ENCODE results near the gene CLCA4. TPM values are rescaled to one million over a fixed set of nuclear protein-coding genes. Genes with fewer than 3 reads are reported as not detected.

CLCA4 gene
- total RNA-seq, result not detected in 2 replicates

- peak; percentile 10 for DNase-seq
Observed at GRCh38 chr1:86546787-86547221, at the start of gene CLCA4. CLCA4 (plus strand) TSS chr1:86547078; CDS start chr1:86547120, 42 bp downstream.

- no peak for DNase-seq
Observed at GRCh38 chr1:86498281-86498680, 48.6 kb upstream of the CLCA4 start.

- DNase-seq, result peak; percentile 41
Observed at GRCh38 chr1:86499987-86500593, 46.8 kb upstream of the CLCA4 start.

GRCh38 chr1:86500714-86501113, 46.2 kb upstream of the CLCA4 start:
- no peak for DNase-seq

- peak; percentile 55 for DNase-seq
Observed at GRCh38 chr1:86502125-86502646, 44.7 kb upstream of the CLCA4 start.

GRCh38 chr1:86502721-86503405, 44.0 kb upstream of the CLCA4 start:
- peak; percentile 28 for DNase-seq

GRCh38 chr1:86503406-86504136, 43.3 kb upstream of the CLCA4 start:
- DNase-seq, result no peak

- DNase-seq, result no peak
Observed at GRCh38 chr1:86504137-86504479, 42.8 kb upstream of the CLCA4 start.

- DNase-seq, result no peak
Observed at GRCh38 chr1:86504895-86505563, 41.8 kb upstream of the CLCA4 start.

- DNase-seq, result no peak
Observed at GRCh38 chr1:86505564-86505902, 41.3 kb upstream of the CLCA4 start.

GRCh38 chr1:86507935-86508582, 38.8 kb upstream of the CLCA4 start:
- DNase-seq, result peak; percentile 51

GRCh38 chr1:86508583-86508969, 38.3 kb upstream of the CLCA4 start:
- DNase-seq, result no peak

GRCh38 chr1:86515597-86515996, 31.3 kb upstream of the CLCA4 start:
- peak; percentile 62 for DNase-seq

GRCh38 chr1:86516335-86516734, 30.5 kb upstream of the CLCA4 start:
- no peak for DNase-seq

- no peak for DNase-seq
Observed at GRCh38 chr1:86517336-86517735, 29.5 kb upstream of the CLCA4 start.

- DNase-seq, result no peak
Observed at GRCh38 chr1:86520789-86521521, 25.9 kb upstream of the CLCA4 start.

- DNase-seq, result no peak
Observed at GRCh38 chr1:86521522-86521891, 25.4 kb upstream of the CLCA4 start.

GRCh38 chr1:86522240-86522639, 24.6 kb upstream of the CLCA4 start:
- DNase-seq, result no peak

GRCh38 chr1:86523670-86524354, 23.1 kb upstream of the CLCA4 start:
- DNase-seq, result no peak

- DNase-seq, result peak; percentile 53
Observed at GRCh38 chr1:86527306-86527705, 19.6 kb upstream of the CLCA4 start.

GRCh38 chr1:86530211-86530845, 16.6 kb upstream of the CLCA4 start:
- no peak for DNase-seq

Data from dermis blood vessel endothelial cell (primary cell).